Keratinocyte (primary cell): Measurements from ENCODE around the gene SRSF9.

ENCODE experiments used
- CTCF ChIP-seq, 3 experiments: IDR thresholded peaks in 1 of 3; conservative IDR thresholded peaks in 1 of 3; optimal IDR thresholded peaks in 1 of 3; 2 replicates in 2 of 3; 3 replicates in 1 of 3; pipeline versions ENCODE3 to v1.5.1; 2011; ENCODE audit warnings: low read length in 3 of 3, mild to moderate bottlenecking in 3 of 3, moderate library complexity in 2 of 3, control low read depth in 1 of 3, inconsistent platforms in 1 of 3; ENCODE audit not compliant: insufficient read depth in 2 of 3; ENCODE audit errors: extremely low read depth in 1 of 3
- EZH2 ChIP-seq: IDR thresholded peaks from one replicate; pipeline ENCODE4 v1.6.1; 2012; ENCODE audit warnings: inconsistent platforms, mild to moderate bottlenecking, low read length, moderate library complexity

DNA sequence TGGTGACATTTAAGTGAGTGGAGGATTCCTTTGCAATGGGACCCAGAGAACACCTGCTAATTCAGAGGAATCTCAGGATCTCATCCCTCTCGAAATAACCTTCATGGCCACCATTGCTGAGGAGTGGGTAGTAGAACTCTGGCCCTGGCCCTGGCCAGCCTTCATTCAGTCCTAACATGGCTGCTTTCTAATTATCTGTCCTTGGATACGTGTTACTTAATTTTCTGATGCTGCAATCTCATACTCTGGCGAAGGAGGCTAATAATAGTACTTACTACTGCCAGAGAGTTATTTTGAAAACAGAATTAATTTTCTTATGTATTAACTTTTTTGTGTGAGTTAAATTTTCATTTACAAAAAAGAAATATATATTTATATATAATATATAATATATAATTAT is 43.8 kb downstream of the SRSF9 start:
- TF ChIP-seq CTCF (optimal IDR thresholded peaks at IDR 0.05 in 1 of 3, IDR thresholded peaks at IDR 0.05 in 1 of 3, conservative IDR thresholded peaks at IDR 0.05 in 1 of 3; ENCODE audit: extremely low read depth in 1 of 3, insufficient read depth in 2 of 3, low read length in 3 of 3), result no peak
- TF ChIP-seq EZH2, result no peak
